Gastroesophageal sphincter (tissue), 3 donors: ENCODE data around the gene APOL1.
"Not testable (repeated sequence)": the region's sequence is repeated elsewhere in the genome, so short reads cannot be mapped to it uniquely, and the experiment has no call there.

Source experiments
- CTCF ChIP-seq, 4 experiments: fragments of 200-600 bp in 2 of 4; fragments of 450-650 bp in 2 of 4; sonication (generic) in 1 of 4; IDR thresholded peaks; one replicate each; pipeline ENCODE4 v1.5.1; 2017 to 2019; ENCODE audit warnings: antibody characterized with exemption in 4 of 4, mild to moderate bottlenecking in 2 of 4, moderate library complexity in 2 of 4
- EP300 ChIP-seq: sonication (generic); formaldehyde crosslinking; IDR thresholded peaks from one replicate; pipeline ENCODE4 v1.6.1; 2017; ENCODE audit warnings: antibody characterized with exemption, mild to moderate bottlenecking

- not testable (repeated sequence) for TF ChIP-seq CTCF (IDR thresholded peaks at IDR 0.05); EP300
Observed at GRCh38 chr22:36263216-36263673, 10.3 kb downstream of the APOL1 start.
